PFSK-1 (cell line): ENCODE results near the gene DISP2.

Experiments
- FOXP2 ChIP-seq: optimal IDR thresholded peaks from 2 replicates; pipeline ENCODE3; 2011; ENCODE audit warnings: borderline replicate concordance, control low read depth, inconsistent platforms; ENCODE audit not compliant: insufficient read depth; ENCODE audit errors: extremely low read length, extremely low read depth
- POLR2AphosphoS5 ChIP-seq: IDR thresholded peaks from 2 replicates; pipeline ENCODE4 v1.6.1; 2012; ENCODE audit warnings: low read depth, mild to moderate bottlenecking, control low read depth, low read length, moderate library complexity
- REST ChIP-seq, 2 experiments: IDR thresholded peaks; 2 replicates each; pipeline versions ENCODE4 v1.6.1 to v1.8.0; 2011 to 2012; ENCODE audit warnings: low read depth in 2 of 2, low read length in 2 of 2, control low read depth in 1 of 2, inconsistent platforms in 1 of 2, mild to moderate bottlenecking in 1 of 2, moderate library complexity in 1 of 2; ENCODE audit not compliant: insufficient read depth in 1 of 2
- SIN3A ChIP-seq: IDR thresholded peaks from 2 replicates; pipeline ENCODE4 v1.6.1; 2012; ENCODE audit warnings: mild to moderate bottlenecking, low read length, moderate library complexity, borderline replicate concordance; ENCODE audit not compliant: insufficient read depth
- TAF1 ChIP-seq: IDR thresholded peaks from 2 replicates; pipeline ENCODE4 v1.6.1; 2012; ENCODE audit warnings: low read length, control low read depth, borderline replicate concordance; ENCODE audit not compliant: insufficient read depth

DISP2 gene

DNA sequence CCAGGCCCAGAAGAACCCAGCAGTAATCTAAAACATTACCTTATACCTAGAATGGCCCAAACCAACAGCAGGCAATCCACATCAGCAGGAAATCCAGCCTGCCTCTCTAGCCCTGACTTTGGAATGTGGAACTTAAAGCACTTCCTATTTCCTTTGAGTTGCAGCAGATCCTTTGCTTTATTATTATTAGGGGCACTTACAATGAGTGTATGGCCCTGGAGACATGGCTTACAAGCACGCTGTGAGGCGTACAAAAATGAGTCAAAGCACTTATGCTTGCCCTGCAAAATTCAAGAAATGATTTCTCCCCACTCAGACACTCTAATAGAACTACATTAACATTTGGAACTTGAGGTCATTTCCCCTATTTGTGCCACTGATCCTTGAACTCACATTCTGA is 15.0 kb downstream of the DISP2 start:
- TF ChIP-seq POLR2AphosphoS5, result no peak
- TF ChIP-seq REST (IDR thresholded peaks at IDR 0.05; ENCODE audit: insufficient read depth in 1 of 2, low read depth in 2 of 2, low read length in 2 of 2), result no peak
- no peak for TF ChIP-seq TAF1
- TF ChIP-seq FOXP2, result no peak
- no peak for TF ChIP-seq SIN3A

DNA sequence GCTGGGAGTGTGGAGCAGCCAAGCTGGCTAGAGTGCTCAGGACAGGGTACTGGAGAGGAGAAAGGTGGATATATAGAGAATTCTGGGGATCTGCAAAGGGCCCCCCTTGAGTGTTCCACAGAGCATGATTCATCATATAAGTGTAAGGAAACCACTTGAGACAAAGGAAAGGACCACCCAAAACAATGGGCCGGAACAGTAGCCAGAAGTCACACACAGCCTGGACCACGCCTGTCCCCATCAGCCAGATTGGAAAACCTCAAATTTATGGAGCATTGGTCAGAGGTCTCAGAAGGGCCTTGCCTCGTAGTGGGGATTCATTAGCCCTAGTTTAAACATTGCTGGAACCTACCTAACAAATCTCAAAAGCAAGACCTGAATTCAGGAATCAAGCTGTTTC is 19.6 kb downstream of the DISP2 start:
- TF ChIP-seq POLR2AphosphoS5 (no peak), FOXP2 (no peak), REST (IDR thresholded peaks at IDR 0.05; ENCODE audit: insufficient read depth in 1 of 2, low read depth in 2 of 2, low read length in 2 of 2) (no peak), SIN3A (no peak)

GRCh38 chr15:40379374-40379773 is 21.4 kb downstream of the DISP2 start:
- TF ChIP-seq REST (IDR thresholded peaks at IDR 0.05; ENCODE audit: insufficient read depth in 1 of 2, low read depth in 2 of 2, low read length in 2 of 2) (no peak), FOXP2 (no peak), POLR2AphosphoS5 (no peak), TAF1 (no peak), SIN3A (no peak)

DNA sequence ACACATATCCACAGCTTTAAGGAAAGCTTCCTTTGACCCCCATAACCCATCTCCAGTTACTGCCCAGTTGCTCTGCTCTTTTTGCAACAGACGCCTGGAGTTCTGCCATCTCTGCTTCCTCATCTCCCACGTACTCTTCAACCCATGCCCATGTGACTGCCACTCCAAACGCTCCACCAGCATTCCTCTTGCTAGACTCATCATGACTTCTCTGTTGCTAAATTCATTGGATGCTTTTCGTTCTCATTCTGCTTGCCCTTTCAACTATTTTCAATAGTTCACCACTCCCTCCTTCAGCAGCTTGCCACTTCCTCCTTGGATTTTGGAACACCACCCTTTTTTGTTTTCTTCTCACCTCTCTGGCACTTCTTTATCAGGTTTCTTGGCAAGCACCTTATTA is 21.8 kb downstream of the DISP2 start:
- no peak for TF ChIP-seq REST (IDR thresholded peaks at IDR 0.05; ENCODE audit: insufficient read depth in 1 of 2, low read depth in 2 of 2, low read length in 2 of 2)
- TF ChIP-seq SIN3A, result no peak
- no peak for TF ChIP-seq FOXP2
- no peak for TF ChIP-seq POLR2AphosphoS5
- TF ChIP-seq TAF1, result no peak

- TF ChIP-seq POLR2AphosphoS5 (no peak), FOXP2 (no peak), TAF1 (no peak), REST (IDR thresholded peaks at IDR 0.05; ENCODE audit: insufficient read depth in 1 of 2, low read depth in 2 of 2, low read length in 2 of 2) (no peak), SIN3A (no peak)
Measured at GRCh38 chr15:40380636-40381035, 22.6 kb downstream of the DISP2 start.
